NOMO-1 (cell line): ENCODE results near the gene DUSP5.

ENCODE experiments used
- DNase-seq, 2 experiments: peaks; one replicate each; lab custom pipeline; 2025; ENCODE audit not compliant: unreplicated experiment in 2 of 2; lab: John Stamatoyannopoulos, UW

Gene DUSP5

DNA sequence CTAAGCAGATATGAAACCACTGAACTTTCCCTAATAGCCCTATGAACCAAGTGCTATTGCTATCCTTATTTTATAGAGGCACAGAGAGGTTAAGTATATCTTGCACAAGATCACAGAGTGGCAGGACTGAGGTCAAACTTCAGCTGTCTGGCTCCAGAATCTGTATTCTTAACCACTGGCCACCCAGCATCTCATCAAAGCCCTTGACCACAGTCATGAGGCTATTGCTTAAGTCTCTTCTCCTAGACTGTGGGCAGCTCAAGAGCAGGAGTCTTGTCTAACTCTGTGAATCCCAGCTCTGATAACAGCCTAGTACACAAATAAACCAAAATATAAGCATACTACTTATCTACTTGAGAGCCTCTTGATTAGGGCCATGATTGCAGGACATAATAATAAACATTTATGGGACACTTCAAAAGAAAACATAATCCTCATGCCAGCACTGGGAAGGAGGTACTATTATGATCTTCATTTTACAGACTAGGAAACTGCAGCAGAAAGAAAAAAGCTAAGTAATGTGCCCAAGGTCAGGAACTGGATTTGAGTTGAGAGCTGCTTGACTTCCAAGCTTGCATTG is 47.3 kb downstream of the DUSP5 start:
- DNase-seq, result no peak

DNA sequence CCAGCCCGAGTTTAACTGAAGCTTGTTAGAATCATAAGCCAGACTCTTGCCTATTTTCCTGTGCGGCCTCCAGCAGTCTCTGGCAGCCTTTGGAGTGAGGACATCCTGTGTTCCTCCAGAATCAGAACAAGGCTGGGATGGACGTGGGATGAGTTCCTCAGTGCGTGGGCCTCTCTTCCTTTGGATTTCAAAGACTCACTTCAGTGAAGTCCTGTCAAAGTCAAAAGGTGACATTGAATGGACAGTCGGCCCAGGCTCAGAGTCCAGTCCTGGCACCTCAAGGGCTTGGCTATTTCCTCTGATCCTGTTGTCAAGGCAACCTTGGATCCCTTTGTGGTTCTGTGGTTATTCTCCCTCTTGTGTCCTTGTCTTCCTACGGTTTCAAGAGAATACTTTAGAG is 48.4 kb downstream of the DUSP5 start:
- DNase-seq, result no peak

DNA sequence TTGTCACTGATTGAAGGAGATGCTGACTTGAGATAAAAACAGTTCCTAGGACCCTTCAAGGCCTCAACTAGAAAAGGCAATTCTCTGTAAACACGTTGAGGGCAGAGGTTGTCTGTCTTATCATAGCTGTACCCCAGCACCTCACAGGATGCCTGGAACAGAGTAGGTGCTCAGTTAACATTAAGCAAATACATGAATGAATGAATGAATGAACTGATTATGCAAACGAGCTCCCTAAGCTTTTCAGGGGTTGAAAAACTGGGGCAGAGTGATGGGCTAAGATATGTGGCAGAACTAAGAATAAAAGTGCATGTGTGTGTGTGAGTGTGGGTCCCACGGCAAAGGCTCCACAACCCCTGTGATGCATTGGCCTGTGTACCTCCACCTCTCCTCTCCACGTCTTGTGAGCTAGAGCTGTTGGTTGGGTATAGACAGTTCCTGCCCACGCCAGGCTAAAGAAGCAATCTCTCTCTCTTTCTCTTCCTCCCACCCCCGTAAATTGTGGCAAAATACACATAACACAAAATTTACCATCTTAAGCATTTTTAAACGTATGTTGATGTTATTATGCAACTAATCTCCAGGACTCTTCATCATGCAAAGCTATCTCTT is 48.9 kb downstream of the DUSP5 start:
- no peak for DNase-seq

DNA sequence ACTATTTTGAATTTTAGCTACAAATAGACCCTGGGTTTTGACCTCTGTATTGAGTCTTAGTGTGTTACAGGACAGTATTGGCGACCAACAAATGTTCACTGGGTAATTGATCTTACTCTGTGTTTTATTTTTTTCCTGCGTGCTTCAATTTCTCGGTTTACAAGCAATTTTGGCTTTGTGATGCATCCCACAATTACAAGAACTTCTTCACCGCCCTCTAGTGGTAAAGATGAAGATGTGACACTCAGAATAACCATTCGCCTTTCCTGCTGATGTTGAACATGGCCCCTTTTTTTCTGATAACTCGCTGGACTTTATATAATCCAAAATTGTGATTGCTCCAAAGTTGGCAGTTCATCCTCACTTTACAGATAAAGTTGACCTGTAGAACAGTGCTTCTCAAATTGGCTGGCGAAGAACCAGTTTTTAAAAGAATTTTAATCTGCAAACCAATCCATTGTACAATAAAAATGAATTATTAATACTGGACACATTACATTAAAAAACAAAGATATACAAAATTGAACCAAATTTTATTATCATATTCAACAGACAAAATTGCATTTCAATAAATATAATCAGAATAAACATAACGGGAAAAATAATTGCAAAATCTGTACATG is 49.5 kb downstream of the DUSP5 start:
- peak; percentile 39 to 56 for DNase-seq

DNA sequence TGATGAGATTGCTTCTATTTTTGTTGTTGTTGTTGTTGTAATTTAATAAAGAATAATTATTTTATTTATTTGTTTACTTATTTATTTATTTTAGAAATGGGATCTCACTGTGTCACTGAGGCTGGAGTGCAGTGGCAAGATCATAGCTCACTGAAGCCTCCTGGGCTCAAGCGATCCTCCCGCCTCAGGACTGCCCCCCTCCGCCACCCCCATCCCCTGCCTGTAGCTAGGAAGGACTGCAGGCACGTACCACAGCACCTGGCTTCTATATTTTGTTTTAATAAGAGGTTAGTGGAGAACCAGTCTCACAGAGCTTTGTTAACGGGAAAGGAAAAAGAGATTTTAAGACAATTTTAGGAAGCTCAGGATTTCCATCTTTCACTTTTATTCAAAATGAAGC is 50.3 kb downstream of the DUSP5 start:
- DNase-seq, result no peak

DNA sequence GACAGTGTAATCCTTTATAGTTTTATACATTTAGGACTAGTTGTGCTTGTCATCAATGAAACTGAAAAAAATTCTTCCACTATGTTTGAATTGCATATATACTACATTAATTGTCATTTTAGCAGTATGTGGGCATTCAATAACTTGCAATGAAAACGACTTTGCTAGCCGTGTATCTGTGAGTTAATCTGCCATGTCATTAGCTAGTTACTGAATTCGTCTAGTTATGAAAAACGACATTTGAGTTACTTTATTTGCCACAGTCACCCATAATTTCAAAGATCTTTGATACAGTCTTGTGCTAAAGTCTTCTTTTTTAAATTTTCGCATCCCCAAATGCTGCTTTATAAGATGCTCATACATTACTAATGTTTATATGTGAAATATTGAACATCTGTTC is 51.5 kb downstream of the DUSP5 start:
- no peak for DNase-seq

DNA sequence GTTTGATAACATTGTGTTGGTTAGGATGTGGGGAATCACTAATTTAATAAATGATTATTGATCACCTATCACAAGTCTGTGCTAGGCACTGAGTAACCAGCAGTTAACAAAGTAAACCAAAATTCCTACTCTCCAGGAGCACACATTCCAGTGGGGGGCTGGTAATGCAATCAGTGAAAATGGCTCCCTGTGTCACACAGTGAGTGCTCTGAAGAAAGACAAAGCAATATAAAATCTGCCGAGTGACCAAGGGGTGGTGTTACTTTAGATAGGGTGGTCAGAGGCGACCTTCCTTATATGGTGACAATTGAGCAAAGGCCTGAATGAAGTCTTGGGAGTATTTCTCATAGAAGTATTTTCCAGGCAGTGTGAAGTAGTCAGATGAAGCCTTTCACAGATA is 56.2 kb downstream of the DUSP5 start:
- DNase-seq, result no peak

DNA sequence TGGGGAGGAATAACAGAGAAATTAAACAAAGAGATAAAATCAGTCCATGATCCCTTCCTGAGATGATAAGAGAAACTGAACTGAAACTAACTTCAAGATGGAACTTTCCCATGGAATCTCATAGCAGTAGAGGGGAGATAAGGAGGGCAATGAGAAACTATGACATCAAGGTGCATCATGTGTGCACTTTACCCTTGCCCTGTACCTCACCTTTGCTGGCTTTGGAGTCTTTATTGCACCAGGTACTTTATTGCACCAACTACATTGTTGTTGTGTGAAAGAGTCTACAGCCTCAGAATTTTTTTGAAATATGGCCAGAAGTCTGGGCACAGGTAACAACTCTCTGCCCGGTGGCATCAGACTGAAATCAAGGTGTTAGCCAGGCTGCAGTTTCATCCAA is 58.6 kb downstream of the DUSP5 start:
- no peak for DNase-seq

DNA sequence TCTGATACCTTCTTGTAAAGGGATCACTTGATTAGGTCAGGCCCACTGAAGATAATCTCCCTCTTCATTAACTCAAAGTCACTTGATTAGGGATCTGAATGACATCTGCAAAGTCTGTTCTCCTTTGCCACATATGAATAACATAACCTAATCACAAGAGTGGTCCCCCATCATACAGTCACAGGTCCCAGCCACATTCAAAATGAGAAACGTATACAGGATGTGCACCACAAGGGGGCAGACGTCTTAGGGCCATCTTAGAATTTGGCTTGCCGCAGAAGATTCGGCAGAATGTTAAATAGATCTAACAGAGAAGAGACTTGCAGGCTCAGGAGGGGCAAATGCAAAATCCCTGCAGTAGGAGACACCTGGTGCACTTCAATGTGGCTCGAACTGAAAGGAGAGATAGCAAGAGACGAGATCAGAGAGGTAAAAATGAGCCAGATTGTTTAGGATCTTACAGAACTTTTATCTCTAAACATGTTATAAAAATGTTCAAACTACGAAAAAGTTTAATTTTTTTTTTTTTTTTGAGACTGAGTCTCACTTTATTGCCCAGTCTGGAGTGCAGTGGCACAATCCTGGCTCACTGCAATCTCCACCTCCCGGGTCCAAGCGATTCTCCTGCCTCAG is 59.4 kb downstream of the DUSP5 start:
- peak; percentile 71 to 74 for DNase-seq

DNA sequence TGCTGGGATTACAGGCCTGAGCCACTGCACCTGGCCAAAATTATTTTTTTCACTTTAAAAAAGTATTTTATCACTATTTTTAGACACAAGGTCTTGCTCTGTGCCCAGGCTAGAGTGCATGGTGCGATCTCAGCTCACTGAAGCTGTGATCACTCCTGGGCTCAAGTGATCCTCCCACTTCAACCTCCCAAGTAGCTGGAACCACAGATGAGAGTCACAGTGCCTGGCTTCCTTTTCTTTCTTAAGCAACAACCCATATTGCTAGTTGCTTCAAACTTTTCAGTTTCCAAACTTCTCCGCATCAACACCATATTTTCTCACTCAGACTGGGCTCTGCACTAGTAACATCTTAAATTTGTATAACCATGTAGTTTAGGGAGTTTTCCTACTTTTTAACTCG is 60.3 kb downstream of the DUSP5 start:
- no peak for DNase-seq

DNA sequence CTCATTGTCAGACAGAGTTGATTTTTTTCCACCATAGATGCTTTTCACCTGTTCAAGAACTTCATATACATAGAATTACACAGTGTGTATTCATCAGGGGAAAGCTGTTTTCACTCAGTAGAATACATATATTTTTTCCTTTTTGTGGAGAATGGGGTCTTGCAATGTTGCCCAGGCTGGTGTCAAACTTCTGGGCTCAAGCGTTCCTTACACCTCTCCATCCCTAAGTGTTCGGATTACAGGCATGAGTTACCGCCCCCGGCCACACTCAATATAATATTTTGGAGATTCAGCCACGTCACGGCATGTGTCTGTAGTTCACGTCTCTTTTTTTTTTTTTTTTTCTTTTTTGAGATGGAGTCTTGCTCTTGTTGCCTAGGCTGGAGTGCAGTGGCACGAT is 62.3 kb downstream of the DUSP5 start:
- no peak for DNase-seq
